ENCODE data around the gene CEMIP2. TPM values are rescaled to one million over a fixed set of nuclear protein-coding genes. Genes with fewer than 3 reads are reported as not detected.

The CEMIP2 gene
- total and polyA plus RNA-seq, 2 of the 13 experiments (the other 11 are each of a cell fraction or from before 2014, with no cell fraction given), result 94.3 to 128 TPM

DNA sequence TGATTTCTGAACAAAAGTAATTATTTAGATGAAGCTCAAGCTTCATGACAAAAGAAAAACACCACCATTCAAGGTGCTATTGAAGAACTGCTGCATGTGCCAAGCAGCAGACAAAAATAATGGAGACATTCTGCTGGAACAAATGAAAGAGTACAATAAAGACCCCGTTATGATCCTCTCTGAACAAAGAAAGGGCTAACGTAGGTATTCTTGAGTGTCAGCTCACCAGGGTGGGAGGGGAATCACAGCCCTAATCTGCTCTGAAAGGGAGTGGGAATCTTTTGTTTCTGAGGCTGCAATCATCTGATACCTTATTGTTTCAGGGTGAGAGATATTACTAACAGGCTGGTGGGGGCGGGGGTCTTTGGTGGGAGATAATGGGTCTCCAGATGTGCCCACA, 15.4 kb downstream of the CEMIP2 start:
- Histone ChIP-seq H3K79me2 (ENCODE audit: insufficient read depth, low read length) (peaks cover 91% of the 10 kb centered on the region), H3K27me3 (ENCODE audit: control insufficient read depth in 1 of 2, insufficient read depth in 2 of 2, low read length in 2 of 2) (no peaks in the 10 kb centered on the region)
- 89% methylated on average over 3 of the region's 3 CpGs for WGBS (ENCODE audit: low lambda C conversion rate)

DNA sequence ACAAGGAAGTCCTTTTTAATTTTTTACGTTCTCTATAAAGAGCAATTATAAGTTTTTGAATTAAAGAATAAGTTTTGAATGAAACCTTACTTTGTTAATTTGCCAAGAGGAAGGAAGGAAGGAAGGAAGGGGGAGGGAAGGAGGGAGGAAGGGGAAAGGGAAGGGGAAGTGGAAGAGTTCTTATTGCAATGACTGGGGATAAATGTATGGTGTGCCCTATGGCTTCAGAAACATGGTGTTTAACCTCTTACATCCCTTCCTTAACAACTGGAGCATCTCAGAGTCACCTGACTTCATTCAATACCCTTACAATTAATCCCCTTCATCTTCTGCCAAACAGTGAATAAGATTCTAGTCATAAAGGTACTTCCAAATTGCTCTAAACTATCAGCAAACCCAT, 16.0 kb downstream of the CEMIP2 start:
- ChIA-PET POLR2A (interaction anchor here (1.6 kb wide), 1 partner anchor 14 kb away, joined by 4 read pairs; no protein-coding TSS in a partner anchor), CTCF (ENCODE audit: low intra/inter-chr PET ratio, low total read pairs) (no interaction called here)
- H3K27ac ChIP-seq (ENCODE audit: extremely low read length, insufficient read depth, low read length), result no peak overlapping the region
- in situ Hi-C loops (cut with HindIII; ENCODE audit: extremely low pct_ligation_motif_present, low pct_unique_long_range_greater_than_20kb) (no loop called here), intact Hi-C loops (cut with micrococcal nuclease; ENCODE audit: unreplicated experiment) (no loop called here)
- H3K27me3 ChIP-seq (ENCODE audit: control insufficient read depth in 1 of 2, insufficient read depth in 2 of 2, low read length in 2 of 2), result no peaks in the 10 kb centered on the region
- peaks cover 13% of the 10 kb centered on the region for H4K20me1 ChIP-seq (ENCODE audit: insufficient read depth, low read length)
- 97% methylated on average over 1 of the region's 1 CpG for WGBS (ENCODE audit: low lambda C conversion rate)
- 0 out of 2 replicates have a peak overlapping the region, but pooled peaks have one; percentile 7 for H3K4me2 ChIP-seq (ENCODE audit: low read depth, low read length)
- no peak overlapping the region for H3K9ac ChIP-seq (ENCODE audit: insufficient read depth, low read depth, low read length)
- ATAC-seq (no peak), FAIRE-seq (no peak), DNase-seq (ENCODE audit: low spot score) (no peak)
- no peak overlapping the region for H3K4me3 ChIP-seq (replicated peaks in 1 of 3; ENCODE audit: insufficient read depth in 1 of 3, low read depth in 2 of 3, low read length in 3 of 3)
- H3K36me3 ChIP-seq (replicated peaks in 1 of 2; ENCODE audit: control insufficient read depth in 1 of 2, insufficient read depth in 2 of 2, low read length in 2 of 2), result peaks cover 6 to 27% of the 10 kb centered on the region in 2 experiments
- BruUV-seq (replicated peaks), result no TSS peak
- peaks cover 91% of the 10 kb centered on the region for H3K79me2 ChIP-seq (ENCODE audit: insufficient read depth, low read length)
- no peaks in the 10 kb centered on the region for H3K9me3 ChIP-seq (ENCODE audit: low read length)
- H3K4me1 ChIP-seq (ENCODE audit: insufficient read depth, low read length), result peaks cover 63% of the 10 kb centered on the region
- TF ChIP-seq MTF1 (CRISPR knock-in tag; IDR thresholded peaks at IDR 0.05) (no peak), ZNF709 (CRISPR knock-in tag; IDR thresholded peaks at IDR 0.05) (no peak), PCBP1 (IDR thresholded peaks at IDR 0.05; ENCODE audit: borderline replicate concordance, low read depth, low read length) (0 out of 2 replicates have a peak, but pooled peaks have one; percentile 67), HNRNPK (IDR thresholded peaks at IDR 0.05; ENCODE audit: low read depth, low read length, poor library complexity, severe bottlenecking) (peak; percentile 99), KDM1A (CRISPR knock-in tag; IDR thresholded peaks at IDR 0.05) (no peak), ZNF556 (CRISPR knock-in tag; IDR thresholded peaks at IDR 0.05; ENCODE audit: borderline replicate concordance) (no peak), AGO2 (optimal IDR thresholded peaks at IDR 0.05; ENCODE audit: low read depth, low read length) (no peak), ARNT2 (CRISPR knock-in tag; IDR thresholded peaks at IDR 0.05; ENCODE audit: low read depth) (no peak), PCBP2 (optimal IDR thresholded peaks at IDR 0.05; ENCODE audit: low read depth, low read length, poor library complexity, severe bottlenecking) (peak; percentile 64)
- no peak overlapping the region for H2AFZ ChIP-seq (ENCODE audit: low read length)

More for the DNA sequence above, 15.4 kb downstream of the CEMIP2 start:
- Histone ChIP-seq H3K4me2 (ENCODE audit: low read depth, low read length) (no peak overlapping the region), H3K27ac (ENCODE audit: extremely low read length, insufficient read depth, low read length) (no peak overlapping the region), H3K9me3 (ENCODE audit: low read length) (no peaks in the 10 kb centered on the region), H2AFZ (ENCODE audit: low read length) (no peak overlapping the region), H3K4me1 (ENCODE audit: insufficient read depth, low read length) (peaks cover 69% of the 10 kb centered on the region), H3K9ac (ENCODE audit: insufficient read depth, low read depth, low read length) (no peak overlapping the region), H3K4me3 (replicated peaks in 1 of 3; ENCODE audit: insufficient read depth in 1 of 3, low read depth in 2 of 3, low read length in 3 of 3) (no peak overlapping the region), H3K36me3 (replicated peaks in 1 of 2; ENCODE audit: control insufficient read depth in 1 of 2, insufficient read depth in 2 of 2, low read length in 2 of 2) (peaks cover 6 to 22% of the 10 kb centered on the region in 2 experiments), H4K20me1 (ENCODE audit: insufficient read depth, low read length) (peaks cover 13% of the 10 kb centered on the region)
- intact Hi-C loops (cut with micrococcal nuclease; ENCODE audit: unreplicated experiment), result no loop called here
- BruUV-seq (replicated peaks), result no TSS peak
- POLR2A ChIA-PET, result no interaction called here
- ATAC-seq, result no peak
- DNase-seq (ENCODE audit: low spot score), result no peak
- no peak for FAIRE-seq
- CTCF ChIA-PET (ENCODE audit: low intra/inter-chr PET ratio, low total read pairs), result no interaction called here
- TF ChIP-seq RBM22 (optimal IDR thresholded peaks at IDR 0.05; ENCODE audit: low read length), result peak; percentile 61
- TF ChIP-seq POLR2A (IDR thresholded peaks at IDR 0.05; ENCODE audit: insufficient read depth in 1 of 2, low read depth in 2 of 2, low read length in 2 of 2), result no peak
- peak; percentile 94 for TF ChIP-seq ZNF12 (CRISPR knock-in tag; IDR thresholded peaks at IDR 0.05)
- in situ Hi-C loops (cut with HindIII; ENCODE audit: extremely low pct_ligation_motif_present, low pct_unique_long_range_greater_than_20kb), result no loop called here
